Activated CD4-positive, alpha-beta T cell treated with anti-CD3 and anti-CD28 coated beads, Interleukin-2, amount 10 ng/mL, durations not matched to agents 7 days and 5 days (primary cell): ENCODE data around the gene JAG2. TPM values are rescaled to one million over a fixed set of nuclear protein-coding genes. Genes with fewer than 3 reads are reported as not detected.

Experiments used
- CTCF ChIA-PET: fragments of 350-600 bp; sonication (Branson Sonifier 250); formaldehyde crosslinking; loops from one replicate; lab custom pipeline; 2021; ENCODE audit warnings: antibody characterized with exemption; lab: Charles Lee
- POLR2A ChIA-PET: fragments of 350-600 bp; sonication (Branson Sonifier 250); formaldehyde crosslinking; loops from one replicate; lab custom pipeline; 2021; ENCODE audit warnings: antibody characterized with exemption; lab: Charles Lee
- DNase-seq: peaks from one replicate; pipeline ENCODE4 v3.0.0-alpha.2; 2020
- H3K27ac Mint-ChIP-seq: one replicate; pipeline ENCODE4 v1.8.0; 2021; ENCODE audit warnings: mild to moderate bottlenecking, moderate library complexity, mixed read lengths
- H3K27me3 Mint-ChIP-seq: one replicate; pipeline ENCODE4 v1.8.0; 2021; ENCODE audit warnings: mixed read lengths
- H3K36me3 Mint-ChIP-seq: one replicate; pipeline ENCODE4 v1.8.0; 2021; ENCODE audit warnings: low read depth, mixed read lengths
- H3K4me1 Mint-ChIP-seq: one replicate; pipeline ENCODE4 v1.8.0; 2021; ENCODE audit warnings: mixed read lengths
- H3K4me3 Mint-ChIP-seq: one replicate; pipeline ENCODE4 v1.8.0; 2021; ENCODE audit warnings: mild to moderate bottlenecking, moderate library complexity, mixed read lengths
- H3K9me3 Mint-ChIP-seq: one replicate; pipeline ENCODE4 v1.8.0; 2021; ENCODE audit warnings: mixed read lengths
- total RNA-seq, 2 experiments: library from RNA; stranded (reverse); gene quantifications; one replicate each; pipeline ENCODE4 v1.2.3, GENCODE V29; 2021

Gene JAG2
- total RNA-seq, 2 experiments from 2014 or later: 1.5 TPM

DNA sequence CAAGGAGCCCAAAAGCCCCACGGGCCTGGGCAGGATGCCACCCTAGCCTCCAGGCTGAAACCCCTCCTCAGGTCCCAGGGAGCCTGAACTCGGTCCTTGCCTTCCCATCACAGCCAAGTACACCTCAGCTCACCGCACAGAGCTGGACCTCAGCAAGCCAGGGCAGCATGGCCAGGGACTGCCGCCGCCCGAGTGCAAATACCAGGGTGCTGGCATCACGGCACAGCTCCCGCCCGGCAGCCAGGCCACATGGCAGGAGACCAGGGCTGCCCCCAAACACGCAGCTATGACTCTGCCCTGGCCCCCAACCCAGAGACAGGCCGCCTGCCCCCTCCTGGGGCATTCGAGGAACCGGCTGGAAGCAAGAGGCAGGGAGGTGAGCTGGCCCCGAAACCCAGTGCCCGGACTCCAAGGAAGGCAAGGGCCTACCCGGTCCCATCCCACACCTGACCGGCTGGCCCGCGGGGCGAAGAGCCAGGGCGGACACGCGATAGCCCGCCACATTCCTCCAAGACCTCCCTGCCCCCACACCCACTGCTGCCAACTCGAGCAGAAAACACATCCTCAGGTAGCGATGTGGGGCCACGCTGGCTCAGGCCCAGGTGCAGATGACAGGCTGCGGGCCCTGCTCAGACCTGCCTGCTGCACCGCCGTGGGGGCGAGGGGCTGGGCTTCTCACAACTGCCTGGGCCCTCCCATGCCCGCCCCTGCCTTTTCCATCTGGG, 2.7 kb downstream of the JAG2 start:
- Mint-ChIP-seq H3K4me3 (no peak overlapping the region), H3K36me3 (no peaks in the 10 kb centered on the region), H3K27ac (no peak overlapping the region), H3K27me3 (peaks cover 15% of the 10 kb centered on the region), H3K9me3 (no peaks in the 10 kb centered on the region), H3K4me1 (peaks cover 13% of the 10 kb centered on the region)
- ChIA-PET POLR2A (no interaction called here), CTCF (interaction anchor here (1.1 to 1.2 kb wide), 3 partner anchors 16 to 24 kb away, joined by 3 to 4 read pairs (median 3); no protein-coding TSS in a partner anchor)
- no peak for DNase-seq

DNA sequence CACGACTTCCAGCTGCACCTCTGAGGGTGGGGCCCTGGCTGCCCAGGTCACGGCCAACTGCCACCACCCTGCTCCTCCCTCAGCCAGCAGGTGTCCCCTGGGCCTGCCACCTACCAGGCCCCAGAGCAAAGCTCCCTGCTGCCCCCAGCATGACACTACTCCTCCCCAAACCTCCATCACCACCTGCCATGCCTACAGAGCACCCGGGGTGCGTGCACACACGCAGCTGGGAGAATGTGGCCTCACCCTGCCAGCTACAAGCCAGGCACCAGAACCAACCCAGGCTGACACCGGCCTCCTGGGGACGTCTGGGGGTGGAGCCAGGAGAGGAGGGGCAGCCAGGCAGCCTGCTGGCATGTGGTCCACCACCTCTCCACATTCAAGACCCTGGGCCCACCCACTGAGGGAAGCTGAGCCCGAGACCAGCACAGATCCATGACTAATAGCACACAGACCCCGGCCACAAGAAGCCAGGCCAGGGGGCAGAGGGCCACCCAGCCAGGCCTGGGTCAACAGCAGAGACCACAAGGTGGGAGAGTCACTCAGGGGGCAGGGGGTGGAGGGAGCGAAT, 3.4 kb downstream of the JAG2 start:
- CTCF ChIA-PET: interaction anchor here (0.6 to 1.2 kb wide), 4 partner anchors 17 to 1694 kb away, joined by 3 to 4 read pairs (median 3); no protein-coding TSS in a partner anchor
- Mint-ChIP-seq H3K27ac (no peak overlapping the region), H3K36me3 (no peaks in the 10 kb centered on the region), H3K9me3 (no peaks in the 10 kb centered on the region), H3K27me3 (peaks cover 15% of the 10 kb centered on the region), H3K4me3 (no peak overlapping the region), H3K4me1 (peaks cover 10% of the 10 kb centered on the region)
- DNase-seq: no peak
- POLR2A ChIA-PET: no interaction called here

DNA sequence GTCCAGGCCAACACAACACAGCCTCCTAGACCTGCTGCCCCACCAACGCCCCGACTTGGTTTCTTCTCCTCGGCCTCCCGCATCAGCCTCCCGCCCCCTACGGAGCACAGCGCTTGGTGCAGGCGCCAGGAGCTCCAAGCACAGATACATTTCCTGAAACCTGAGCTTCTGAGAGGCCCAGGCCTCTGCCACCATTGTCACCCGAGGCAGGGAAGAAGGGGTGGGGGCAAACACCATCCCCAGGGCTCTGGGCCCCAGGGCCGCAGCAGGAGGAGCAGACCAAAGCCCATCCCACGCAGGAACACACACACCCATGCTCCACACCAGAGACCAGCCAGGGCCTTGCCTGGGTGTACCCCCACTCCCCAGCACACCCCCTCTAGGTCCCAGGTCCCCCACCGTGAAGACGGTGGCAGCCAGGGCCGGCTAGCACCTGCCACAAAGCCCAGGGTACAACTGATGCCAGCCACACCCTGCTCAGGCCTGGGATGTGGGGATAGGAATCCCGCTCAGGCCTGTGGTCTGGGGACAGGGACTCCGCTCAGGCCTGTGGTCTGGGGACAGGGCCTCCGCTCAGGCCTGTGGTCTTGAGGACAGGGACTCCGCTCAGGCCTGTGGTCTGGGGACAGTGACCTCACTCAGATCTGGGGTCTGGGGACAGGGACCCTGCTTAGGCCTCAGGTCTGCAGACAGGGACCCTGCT, 5.4 kb downstream of the JAG2 start:
- H3K27me3 Mint-ChIP-seq: peaks cover 7% of the 10 kb centered on the region
- H3K9me3 Mint-ChIP-seq: no peaks in the 10 kb centered on the region

DNA sequence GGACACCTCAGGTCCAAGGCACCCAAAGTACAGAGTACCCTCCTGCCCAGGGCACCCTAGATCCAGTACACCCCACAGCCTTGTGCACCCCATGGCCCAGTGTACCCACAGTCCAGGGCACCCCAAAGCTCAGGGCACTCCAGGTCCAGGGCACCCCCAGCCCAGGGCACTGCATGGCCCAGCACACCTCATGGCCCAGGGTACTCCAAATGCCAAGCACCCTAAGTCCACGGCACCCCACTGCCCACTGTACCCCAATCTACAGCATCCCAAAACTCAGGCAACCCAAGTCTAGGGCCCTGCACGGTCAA, 6.0 kb downstream of the JAG2 start:
- Mint-ChIP-seq H3K27me3 (peaks cover 7% of the 10 kb centered on the region), H3K4me3 (no peak overlapping the region), H3K36me3 (no peaks in the 10 kb centered on the region), H3K9me3 (no peaks in the 10 kb centered on the region), H3K4me1 (peaks cover 4% of the 10 kb centered on the region), H3K27ac (no peak overlapping the region)
- ChIA-PET POLR2A (no interaction called here), CTCF (interaction anchor here (1.1 kb wide), 1 partner anchor 60 kb away, joined by 4 read pairs; no protein-coding TSS in a partner anchor)
- DNase-seq: no peak

More for the DNA sequence above, 5.4 kb downstream of the JAG2 start:
- CTCF ChIA-PET: interaction anchor here (1.1 kb wide), 1 partner anchor 61 kb away, joined by 4 read pairs; no protein-coding TSS in a partner anchor
- no peak overlapping the region for H3K4me3 Mint-ChIP-seq
- no peak overlapping the region for H3K27ac Mint-ChIP-seq
- peaks cover 4% of the 10 kb centered on the region for H3K4me1 Mint-ChIP-seq
- no peak for DNase-seq
- POLR2A ChIA-PET: no interaction called here
- H3K36me3 Mint-ChIP-seq: no peaks in the 10 kb centered on the region

DNA sequence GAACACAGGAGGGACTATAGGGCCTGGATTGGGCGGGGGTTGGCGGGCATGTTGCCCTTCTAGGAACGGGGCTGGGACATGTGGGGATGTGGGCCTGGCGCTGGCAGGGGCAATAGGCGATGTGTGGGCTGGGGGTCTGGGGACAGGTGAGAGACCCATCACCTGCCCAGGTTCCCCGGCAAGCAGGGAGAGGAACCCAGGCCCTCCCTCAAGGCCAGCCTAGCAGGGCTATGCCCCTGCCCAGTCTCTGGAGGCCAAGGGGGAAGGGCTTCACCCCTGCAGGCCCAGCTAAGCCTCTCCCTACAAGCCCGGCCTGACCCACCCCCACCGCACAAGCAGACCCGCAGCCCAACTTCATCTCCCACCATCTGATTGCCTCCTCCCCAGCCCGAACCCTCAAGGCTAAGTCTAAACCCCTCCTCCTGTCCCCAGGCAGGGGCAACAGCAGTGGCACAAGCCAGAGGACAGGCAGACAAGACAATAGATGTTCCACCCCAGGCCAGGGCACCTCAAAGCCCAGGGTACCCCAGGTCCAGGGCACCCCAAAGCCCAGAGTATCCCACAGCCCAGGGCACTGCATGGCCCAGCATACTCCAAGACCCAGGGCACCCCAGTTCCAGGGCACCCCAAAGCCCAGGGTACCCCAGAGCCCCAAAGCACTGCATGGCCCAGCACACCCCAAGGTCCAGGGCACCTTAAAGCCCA, 6.5 kb downstream of the JAG2 start:
- ChIA-PET CTCF (no interaction called here), POLR2A (no interaction called here)
- H3K36me3 Mint-ChIP-seq: no peaks in the 10 kb centered on the region
- H3K27ac Mint-ChIP-seq: no peak overlapping the region
- H3K9me3 Mint-ChIP-seq: no peaks in the 10 kb centered on the region
- peaks cover 7% of the 10 kb centered on the region for H3K27me3 Mint-ChIP-seq
- H3K4me1 Mint-ChIP-seq: peaks cover 4% of the 10 kb centered on the region
- DNase-seq: no peak
- H3K4me3 Mint-ChIP-seq: no peak overlapping the region

DNA sequence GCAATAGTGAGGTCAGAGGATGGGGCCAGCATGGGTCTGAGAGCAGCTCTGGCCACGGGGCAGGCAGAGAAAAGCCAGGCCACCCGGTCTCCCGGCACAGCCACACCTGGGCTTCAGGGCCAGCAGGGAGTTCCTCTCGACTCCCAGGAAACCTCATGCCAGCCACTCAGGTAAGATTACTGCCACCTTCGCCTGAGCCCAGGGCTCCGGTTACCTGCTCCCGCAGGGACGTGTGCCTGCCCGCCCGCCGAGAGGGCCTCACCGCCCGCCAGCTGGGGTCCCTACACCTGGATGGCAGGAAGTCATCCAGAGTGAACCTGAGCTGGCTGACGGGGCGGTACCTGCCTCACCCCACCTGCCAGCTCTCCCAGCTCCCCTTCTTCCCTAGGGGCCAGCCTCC, 7.3 kb downstream of the JAG2 start:
- Mint-ChIP-seq H3K4me1 (no peaks in the 10 kb centered on the region), H3K36me3 (no peaks in the 10 kb centered on the region), H3K27ac (no peak overlapping the region), H3K4me3 (no peak overlapping the region), H3K9me3 (no peaks in the 10 kb centered on the region), H3K27me3 (no peaks in the 10 kb centered on the region)
- CTCF ChIA-PET: interaction anchor here (0.6 kb wide), 1 partner anchor 84 kb away, joined by 4 read pairs; no protein-coding TSS in a partner anchor
- POLR2A ChIA-PET: no interaction called here
- no peak for DNase-seq

DNA sequence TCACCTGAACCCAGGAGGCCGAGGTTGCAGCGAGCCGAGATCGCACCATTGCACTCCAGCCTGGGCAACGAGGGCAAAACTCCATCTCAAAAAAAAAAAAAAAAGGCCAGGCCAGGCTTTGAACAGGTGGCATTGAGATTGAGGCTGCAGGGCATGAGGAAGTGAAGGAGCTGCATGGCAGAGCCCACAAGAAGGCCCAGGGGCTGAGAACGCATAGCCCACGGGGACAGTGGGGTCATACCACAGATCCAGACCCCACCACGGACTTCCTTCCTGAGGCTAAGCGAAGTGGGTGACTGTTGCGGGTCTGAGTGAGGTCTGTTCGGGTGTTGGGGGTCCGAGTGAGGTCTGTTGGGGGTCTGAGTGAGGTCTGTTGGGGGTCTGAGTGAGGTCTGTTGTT, 7.8 kb downstream of the JAG2 start:
- no peak overlapping the region for H3K4me3 Mint-ChIP-seq
- no peaks in the 10 kb centered on the region for H3K27me3 Mint-ChIP-seq
- H3K27ac Mint-ChIP-seq: no peak overlapping the region
- no peak for DNase-seq
- H3K36me3 Mint-ChIP-seq: no peaks in the 10 kb centered on the region
- ChIA-PET CTCF (no interaction called here), POLR2A (no interaction called here)
- H3K9me3 Mint-ChIP-seq: no peaks in the 10 kb centered on the region
- H3K4me1 Mint-ChIP-seq: no peaks in the 10 kb centered on the region

DNA sequence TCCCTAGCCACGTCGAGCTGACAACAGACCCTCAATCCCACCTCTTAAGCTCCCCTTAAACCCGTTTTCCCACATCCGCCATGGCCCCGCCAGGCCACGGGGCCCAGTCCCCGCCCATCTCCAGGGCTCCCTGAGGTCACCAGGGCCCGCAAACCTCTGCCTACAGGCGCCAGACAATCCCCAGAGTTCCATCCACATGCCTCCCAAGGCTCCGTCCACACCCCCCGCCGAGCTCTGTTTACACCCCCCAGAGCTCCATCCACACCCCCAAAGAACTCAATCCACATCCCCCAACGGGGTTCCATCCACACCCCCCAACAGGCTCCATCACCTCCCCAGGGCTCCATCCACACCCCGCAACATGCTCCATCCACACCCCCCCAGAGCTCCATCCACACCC, 9.2 kb downstream of the JAG2 start:
- no peak overlapping the region for H3K27ac Mint-ChIP-seq
- CTCF ChIA-PET: interaction anchor here (1.5 to 1.6 kb wide), 2 partner anchors 9 to 10 kb away, joined by 4 read pairs; partner anchors contain the start of gene JAG2
- H3K4me3 Mint-ChIP-seq: no peak overlapping the region
- no peak for DNase-seq
- POLR2A ChIA-PET: interaction anchor here (0.6 kb wide), 1 partner anchor 66 kb away, joined by 3 read pairs; no protein-coding TSS in a partner anchor
- no peaks in the 10 kb centered on the region for H3K9me3 Mint-ChIP-seq
- no peaks in the 10 kb centered on the region for H3K36me3 Mint-ChIP-seq
- no peaks in the 10 kb centered on the region for H3K27me3 Mint-ChIP-seq
- no peaks in the 10 kb centered on the region for H3K4me1 Mint-ChIP-seq

DNA sequence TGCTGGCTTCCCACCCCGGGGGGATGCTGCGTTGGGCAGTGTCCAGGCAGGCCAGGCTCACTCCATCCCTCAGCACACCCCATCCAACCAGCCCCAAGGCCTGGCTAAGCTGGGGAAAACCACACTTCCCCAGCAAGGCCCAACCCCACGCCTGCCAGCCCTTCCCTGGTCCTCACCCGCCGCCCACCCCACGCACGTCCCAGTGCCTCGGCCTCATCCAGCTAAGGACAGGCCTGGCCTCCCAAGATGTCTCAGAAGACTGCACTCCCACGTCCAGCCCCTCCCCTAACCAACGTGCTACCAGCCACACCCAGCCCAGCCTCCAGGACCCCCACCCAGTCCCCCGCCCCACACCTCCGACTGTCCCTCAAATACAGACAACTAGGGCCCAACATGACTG, 9.8 kb downstream of the JAG2 start:
- no peak overlapping the region for H3K27ac Mint-ChIP-seq
- ChIA-PET POLR2A (no interaction called here), CTCF (interaction anchor here (1.6 kb wide), 1 partner anchor 9 kb away, joined by 4 read pairs; the partner anchor contains the start of gene JAG2)
- no peak overlapping the region for H3K4me3 Mint-ChIP-seq
- no peaks in the 10 kb centered on the region for H3K27me3 Mint-ChIP-seq
- H3K4me1 Mint-ChIP-seq: no peaks in the 10 kb centered on the region
- no peak for DNase-seq
- no peaks in the 10 kb centered on the region for H3K9me3 Mint-ChIP-seq
- no peaks in the 10 kb centered on the region for H3K36me3 Mint-ChIP-seq

DNA sequence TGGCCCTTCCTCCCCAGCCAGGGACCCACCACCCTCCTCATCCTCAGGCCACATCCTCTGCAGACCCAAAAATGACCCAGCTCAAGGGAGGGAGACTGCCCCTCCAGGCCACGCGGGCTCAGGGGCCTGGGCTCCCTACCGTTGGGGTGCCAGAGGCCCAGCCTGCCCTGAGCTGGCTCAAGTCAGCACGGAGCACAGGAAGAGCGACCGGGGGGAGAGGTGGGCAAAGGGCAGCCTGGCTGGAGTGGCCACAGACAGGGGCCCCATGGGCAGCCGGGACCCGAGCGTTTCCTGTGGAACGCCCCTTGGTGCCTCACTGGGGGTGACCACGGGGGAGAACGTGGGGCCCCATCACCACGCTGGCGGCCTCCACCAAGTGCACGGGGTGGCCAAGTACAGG, 10.7 kb downstream of the JAG2 start:
- CTCF ChIA-PET: interaction anchor here (1.5 kb wide), 1 partner anchor 11 kb away, joined by 3 read pairs; the partner anchor contains the start of gene JAG2
- H3K36me3 Mint-ChIP-seq: no peaks in the 10 kb centered on the region

DNA sequence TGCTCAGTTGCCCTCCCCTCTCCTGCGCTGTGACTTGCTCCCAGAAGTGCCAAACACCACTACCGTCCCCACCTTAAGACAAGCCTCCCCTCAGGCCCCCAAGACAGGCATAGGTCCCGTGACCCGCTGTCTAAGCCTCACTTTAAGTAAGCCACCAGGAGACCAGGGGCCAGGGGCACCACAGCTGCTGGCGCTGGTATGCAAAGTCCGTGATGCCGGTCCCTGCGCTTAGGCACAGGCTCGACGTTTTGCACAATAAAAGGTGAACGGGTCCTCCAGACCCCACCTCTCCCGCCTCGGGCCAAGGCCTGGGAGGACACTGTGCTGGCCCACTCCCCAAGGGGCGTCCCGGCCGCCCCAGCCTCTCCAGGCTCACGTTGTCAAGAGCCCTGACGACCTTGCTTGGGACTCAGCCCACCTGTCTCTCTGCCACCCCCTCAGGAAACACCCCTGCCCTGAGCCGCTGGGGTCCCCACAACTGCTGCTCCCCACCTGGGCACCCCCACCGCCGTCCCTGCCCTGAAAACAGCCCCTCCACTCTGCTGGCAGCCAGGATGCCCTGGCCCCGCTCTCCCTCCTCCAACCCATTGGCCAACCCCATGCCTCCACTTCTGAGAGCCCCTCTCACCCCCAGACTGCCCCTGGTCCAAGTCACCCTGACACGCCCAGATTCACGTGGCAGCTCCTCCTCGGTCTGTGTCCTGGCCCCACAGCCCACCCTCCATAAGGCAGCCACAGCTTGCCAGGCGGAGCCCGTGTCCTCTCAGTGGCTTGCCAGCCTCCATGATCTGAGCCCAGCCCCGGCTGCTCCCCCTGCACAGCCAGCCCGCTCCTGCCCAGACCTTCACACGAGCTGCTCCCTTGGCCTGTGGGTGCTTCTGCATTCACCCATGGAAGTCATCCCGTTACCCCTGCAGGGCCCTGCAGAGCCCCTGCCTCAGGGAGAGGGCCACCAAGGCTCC, 11.9 kb downstream of the JAG2 start:
- H3K9me3 Mint-ChIP-seq: no peaks in the 10 kb centered on the region
- H3K36me3 Mint-ChIP-seq: no peaks in the 10 kb centered on the region
- no peaks in the 10 kb centered on the region for H3K27me3 Mint-ChIP-seq
- no peak overlapping the region for H3K27ac Mint-ChIP-seq
- H3K4me1 Mint-ChIP-seq: no peaks in the 10 kb centered on the region
- no peak overlapping the region for H3K4me3 Mint-ChIP-seq
- ChIA-PET CTCF (interaction anchor here (1.5 kb wide), 1 partner anchor 12 kb away, joined by 3 read pairs; the partner anchor contains the start of gene JAG2), POLR2A (no interaction called here)
- no peak for DNase-seq

More for the DNA sequence above, 10.7 kb downstream of the JAG2 start:
- Mint-ChIP-seq H3K9me3 (no peaks in the 10 kb centered on the region), H3K27me3 (no peaks in the 10 kb centered on the region), H3K4me3 (no peak overlapping the region), H3K27ac (no peak overlapping the region), H3K4me1 (no peaks in the 10 kb centered on the region)
- POLR2A ChIA-PET: no interaction called here
- DNase-seq: no peak
